K562 (cell line): ENCODE measurements around the gene KCNG4. TPM values are rescaled to one million over a fixed set of nuclear protein-coding genes. Genes with fewer than 3 reads are reported as not detected.

Experiments used
- ATAC-seq: fragments of 200-7000 bp; cut with Tn5 transposase; 3 replicates; pipeline ENCODE4 v1.9.1; 2020; ENCODE audit warnings: moderate library complexity
- BruUV-seq: library from RNA; stranded (reverse); fragments of 400-500 nt; replicated peaks from 2 replicates; lab custom pipeline; 2021; lab: Mats Ljungman, UMichigan
- CTCF ChIA-PET: fragments of 300-600 bp; formaldehyde crosslinking; extraction: SDS; loops from one replicate; lab custom pipeline; 2021; ENCODE audit warnings: low intra/inter-chr PET ratio; lab: Yijun Ruan, JAX
- POLR2A ChIA-PET: fragments of 300-600, 350-650 bp; sonication (Branson Sonifier 250); formaldehyde crosslinking; extraction: SDS; loops from one replicate; lab custom pipeline; 2021; ENCODE audit warnings: antibody characterized with exemption, inconsistent platforms; lab: Yijun Ruan, JAX
- DNase-seq, 4 experiments: peaks; one replicate each; pipeline versions ENCODE4 v3.0.0 to v3.0.0-alpha.2; 2011 to 2018; ENCODE audit warnings: low spot score in 3 of 4, mixed read lengths in 3 of 4; ENCODE audit errors: extremely low read depth in 1 of 4
- FAIRE-seq: peaks from 2 replicates; lab custom pipeline; 2011; peaks lifted over from hg19 to GRCh38; lab: Jason Lieb, UNC
- H2AFZ ChIP-seq: 2 replicates; pipeline ENCODE4 v1.6.0; 2011; ENCODE audit warnings: low read depth, low read length, control low read depth, inconsistent platforms
- H3K27ac ChIP-seq: fragments of 200-600 bp; 3 replicates; pipeline ENCODE4 v1.8.0; 2011; ENCODE audit warnings: low read depth, mild to moderate bottlenecking, control low read depth, inconsistent platforms, low read length, moderate library complexity, mixed read lengths; ENCODE audit errors: extremely low read depth
- H3K27me3 ChIP-seq, 2 experiments: fragments of 300-600 bp in 1 of 2; 2 replicates in 1 of 2; 3 replicates in 1 of 2; pipeline versions ENCODE4 v1.6.0 to v1.8.0; 2011; ENCODE audit warnings: inconsistent platforms in 2 of 2, low read length in 2 of 2, mild to moderate bottlenecking in 1 of 2, mixed read lengths in 1 of 2, moderate library complexity in 1 of 2; ENCODE audit not compliant: control insufficient read depth in 2 of 2, insufficient read depth in 2 of 2
- H3K36me3 ChIP-seq: fragments of 300-600 bp; 3 replicates; pipeline ENCODE4 v1.8.0; 2011; ENCODE audit warnings: mild to moderate bottlenecking, low read length, inconsistent platforms; ENCODE audit not compliant: control insufficient read depth, insufficient read depth
- H3K4me1 ChIP-seq, 2 experiments: fragments of 200-600 bp in 1 of 2; replicated peaks in 1 of 2; 2 replicates in 1 of 2; 3 replicates in 1 of 2; pipeline versions ENCODE4 v1.5.1 to v1.8.0; 2011; ENCODE audit warnings: inconsistent platforms in 2 of 2, low read length in 2 of 2, mild to moderate bottlenecking in 1 of 2, mixed read lengths in 1 of 2, moderate library complexity in 1 of 2; ENCODE audit not compliant: control insufficient read depth in 2 of 2, insufficient read depth in 2 of 2
- H3K4me2 ChIP-seq: 2 replicates; pipeline ENCODE4 v1.6.1; 2011; ENCODE audit warnings: low read length, control low read depth, inconsistent platforms, mixed read lengths; ENCODE audit not compliant: insufficient read depth
- H3K4me3 ChIP-seq: fragments of 200-600 bp; sonication (generic), shearing (Covaris generic); 2 replicates; pipeline ENCODE4 v1.5.1; 2016; ENCODE audit warnings: control low read depth, inconsistent platforms
- H3K79me2 ChIP-seq: fragments of 200-600 bp; 3 replicates; pipeline ENCODE4 v1.8.0; 2011; ENCODE audit warnings: low read length, inconsistent platforms; ENCODE audit not compliant: control insufficient read depth, insufficient read depth
- H3K9ac ChIP-seq, 2 experiments: 2 replicates each; pipeline versions ENCODE4 v1.6.0 to v1.6.1; 2011; ENCODE audit warnings: low read depth in 2 of 2, low read length in 2 of 2, control low read depth in 1 of 2, inconsistent platforms in 1 of 2, mild to moderate bottlenecking in 1 of 2, mixed read lengths in 1 of 2; ENCODE audit not compliant: insufficient read depth in 1 of 2
- H3K9me1 ChIP-seq: one replicate; pipeline ENCODE4 v1.6.0; 2011; ENCODE audit warnings: inconsistent platforms, mild to moderate bottlenecking, low read length, moderate library complexity; ENCODE audit not compliant: control insufficient read depth, insufficient read depth
- H3K9me3 ChIP-seq: replicated peaks from 2 replicates; pipeline ENCODE4 v1.5.1; 2011; ENCODE audit warnings: low read depth, low read length, inconsistent platforms; ENCODE audit not compliant: control insufficient read depth, insufficient read depth
- H4K20me1 ChIP-seq: replicated peaks from 2 replicates; pipeline ENCODE4 v1.6.1; 2011; ENCODE audit warnings: low read length, inconsistent platforms, mixed read lengths; ENCODE audit not compliant: control insufficient read depth, insufficient read depth
- AFF4 ChIP-seq: sonication (generic); formaldehyde crosslinking; IDR thresholded peaks from 2 replicates; pipeline ENCODE4 v1.8.0; 2023; ENCODE audit warnings: mild to moderate bottlenecking, missing genetic modification reagents
- CBX2 ChIP-seq: fragments of 200-600 bp; sonication (generic); IDR thresholded peaks from one replicate; pipeline ENCODE4 v1.6.1; 2012; ENCODE audit warnings: mild to moderate bottlenecking, low read length, inconsistent platforms; ENCODE audit not compliant: insufficient read depth, poor library complexity, severe bottlenecking
- MAFF ChIP-seq: IDR thresholded peaks from 2 replicates; pipeline ENCODE4 v1.6.1; 2012; ENCODE audit warnings: low read length, improper control_type of control experiment
- WGBS: fragments of 100-300 bp; shearing (Covaris generic); methylation state at CpG from one replicate; pipeline ENCODE4 v1.1.6; 2016; ENCODE audit warnings: low coverage, mixed read lengths; ENCODE audit not compliant: insufficient coverage; ENCODE audit errors: missing lambda C conversion rate; 5-methylcytosine and 5-hydroxymethylcytosine counted together
- in situ Hi-C: fragments of 300-500 bp; cut with MboI; formaldehyde crosslinking; loops from 4 replicates; pipeline ENCODE4 v1.15.0; 2018; ENCODE audit warnings: inconsistent platforms, mixed read lengths
- intact Hi-C: fragments of 100-400 bp; cut with micrococcal nuclease; formaldehyde crosslinking; loops from 2 replicates; pipeline ENCODE4 v1.14.2; 2022
- polyA plus RNA-seq, 8 experiments: library from polyadenylated mRNA; depleted of rRNA in 4 of 8; stranded (reverse) in 5 of 8; unstranded in 3 of 8; fragments of >200 nt; fragmentation: Nextera tagmentation in 2 of 8; fragmentation: Illumina TruSeq in 1 of 8; extraction: Ambion mirVana in 2 of 8; extraction: Trizol in 1 of 8; gene quantifications; 2 replicates each; pipeline versions ENCODE4 v1.2.1 to v1.2.3, GENCODE V29; 2011 to 2014; ENCODE audit warnings: inconsistent platforms in 1 of 8, missing spikeins in 1 of 8
- total RNA-seq, 7 experiments: library from RNA; depleted of rRNA in 6 of 7; stranded (reverse); fragments of >200 nt in 6 of 7; fragmentation: Illumina TruSeq in 2 of 7; extraction: Trizol in 2 of 7; gene quantifications; 2 replicates each; pipeline versions ENCODE4 v1.2.1 to v1.2.3, GENCODE V29; 2011 to 2021; ENCODE audit warnings: low replicate concordance in 1 of 7

KCNG4 gene
- total and polyA plus RNA-seq, 9 of the 15 experiments (the other 6 are each of a cell fraction or from before 2014, with no cell fraction given): not detected

DNA sequence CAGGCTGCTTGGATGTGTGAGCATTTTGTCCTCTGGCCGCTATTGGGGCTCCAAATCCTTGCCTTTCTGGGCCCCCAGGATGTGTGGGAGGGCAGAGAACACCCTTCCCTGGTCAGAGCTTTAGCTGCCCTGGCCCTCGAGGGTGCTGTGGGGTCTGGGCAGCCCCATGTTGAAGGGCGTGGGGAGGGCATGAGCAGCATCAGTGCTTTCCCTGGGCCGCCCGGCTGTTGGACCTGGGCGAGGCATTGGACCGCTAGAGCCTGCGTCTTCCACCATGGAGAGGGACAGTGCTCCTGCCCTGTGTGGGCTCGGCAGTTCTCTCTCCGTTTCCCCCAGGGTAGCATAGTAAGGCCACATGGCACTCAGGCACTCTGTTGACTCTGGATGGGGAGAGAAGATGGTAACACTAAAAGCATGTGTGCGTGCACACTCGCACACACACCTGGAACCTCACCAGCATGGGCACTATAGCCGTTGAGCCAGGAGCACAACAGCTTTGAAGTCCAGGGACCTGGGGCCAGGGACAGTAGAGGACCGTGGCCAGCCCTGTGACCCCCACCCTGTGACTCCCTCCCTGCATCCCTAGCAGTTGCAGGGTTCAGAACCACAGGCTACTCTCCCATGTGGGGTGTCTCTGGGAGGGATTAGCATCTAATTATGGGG is 42.2 kb downstream of the KCNG4 start:
- peak; percentile 16; the same call in 1 of the 3 replicates for ATAC-seq
- Histone ChIP-seq H3K79me2 (no peaks in the 10 kb centered on the region), H3K4me1 (peaks cover 0 to 33% of the 10 kb centered on the region in 2 experiments; a peak in 3 of 5 replicates), H2AFZ (no peak overlapping the region), H3K9me3 (0 out of 2 replicates have a peak, but pooled peaks cover 2% of the 10 kb centered on the region), H3K36me3 (no peaks in the 10 kb centered on the region), H3K27me3 (peaks cover 79 to 85% of the 10 kb centered on the region in 2 experiments), H4K20me1 (peaks cover 12% of the 10 kb centered on the region), H3K9me1 (peaks cover 4% of the 10 kb centered on the region), H3K9ac (0 out of 4 replicates have a peak overlapping the region, but pooled peaks of 1 of the 2 experiments have one; percentile 22), H3K4me2 (no peak overlapping the region), H3K4me3 (no peak overlapping the region), H3K27ac (no peak overlapping the region)
- 8% methylated on average over 14 of the region's 14 CpGs for WGBS
- ChIA-PET POLR2A (interaction anchor here (0.6 to 2.4 kb wide), 2 partner anchors 11 to 289 kb away, joined by 3 to 5 read pairs; partner anchors contain the start of gene TAF1C), CTCF (no interaction called here)
- no peak for DNase-seq
- intact Hi-C loops: no loop called here
- TF ChIP-seq MAFF (no peak), AFF4 (CRISPR knock-in tag) (no peak), CBX2 (no peak)
- FAIRE-seq: no peak
- in situ Hi-C loops: no loop called here
- BruUV-seq: no TSS peak
